ENCODE results near the gene CLMN.
"Not testable (repeated sequence)": the region's sequence is repeated elsewhere in the genome, so short reads cannot be mapped to it uniquely, and the experiment has no call there.

CLMN gene

GRCh38 chr14:95286645-95287044 lies 33.1 kb downstream of the CLMN start:
- DNase-seq = no peak

- DNase-seq = no peak
These were observed 34.1 kb downstream of the CLMN start for GRCh38 chr14:95285566-95285965.

- not testable (repeated sequence) for DNase-seq
These were observed 35.9 kb downstream of the CLMN start for GRCh38 chr14:95283802-95284201.

DNA sequence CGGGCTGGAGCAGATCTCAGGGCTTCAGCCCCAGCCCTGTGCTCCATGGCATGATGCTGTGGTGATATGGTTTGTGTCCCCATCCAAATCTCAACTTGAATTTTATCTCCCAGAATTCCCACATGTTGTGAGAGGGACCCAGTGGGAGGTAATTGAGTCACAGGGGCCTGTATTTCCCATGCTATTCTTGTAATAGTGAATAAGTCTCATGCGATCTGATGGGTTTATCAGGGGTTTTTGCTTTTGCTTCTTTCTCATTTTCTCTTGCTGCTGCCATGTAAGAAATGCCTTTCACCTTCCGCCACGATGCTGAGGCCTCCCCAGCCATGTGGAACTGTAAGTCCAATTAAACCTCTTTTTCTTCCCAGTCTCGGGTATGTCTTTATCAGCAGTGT lies 36.7 kb downstream of the CLMN start:
- DNase-seq = peak; percentile 35

DNA sequence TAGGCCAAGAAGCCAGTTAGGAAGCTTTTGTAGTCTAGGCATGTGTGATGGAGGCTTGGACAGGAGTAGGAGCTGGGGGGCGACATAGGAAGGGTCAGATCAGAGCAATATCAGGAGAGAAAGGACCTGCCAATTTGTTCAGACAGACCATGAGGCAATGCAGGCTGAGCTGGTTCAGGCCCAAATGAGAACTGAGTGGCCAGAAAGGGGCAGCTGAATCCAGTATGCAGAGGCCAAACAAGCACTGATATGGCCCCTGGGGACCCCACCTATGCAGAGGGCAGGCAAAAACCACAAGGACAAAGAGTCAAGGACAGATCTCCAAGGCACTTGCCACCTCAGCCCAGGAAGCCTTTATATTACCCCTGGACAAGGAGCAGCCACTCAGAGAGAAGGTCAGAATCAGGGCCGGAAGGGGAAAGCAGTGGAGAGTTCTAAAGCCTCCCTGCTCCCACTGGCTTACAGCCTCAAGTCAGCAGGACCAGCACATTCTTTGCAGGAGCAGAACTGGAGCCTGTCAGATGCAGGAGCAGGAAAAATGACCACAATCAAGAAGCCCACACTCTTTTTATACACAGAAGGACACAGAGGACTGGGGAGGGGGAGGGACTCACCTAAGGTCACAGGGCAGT lies 37.2 kb downstream of the CLMN start:
- no peak for DNase-seq

- no peak for DNase-seq
These were observed 38.0 kb downstream of the CLMN start for GRCh38 chr14:95281560-95282176.

DNA sequence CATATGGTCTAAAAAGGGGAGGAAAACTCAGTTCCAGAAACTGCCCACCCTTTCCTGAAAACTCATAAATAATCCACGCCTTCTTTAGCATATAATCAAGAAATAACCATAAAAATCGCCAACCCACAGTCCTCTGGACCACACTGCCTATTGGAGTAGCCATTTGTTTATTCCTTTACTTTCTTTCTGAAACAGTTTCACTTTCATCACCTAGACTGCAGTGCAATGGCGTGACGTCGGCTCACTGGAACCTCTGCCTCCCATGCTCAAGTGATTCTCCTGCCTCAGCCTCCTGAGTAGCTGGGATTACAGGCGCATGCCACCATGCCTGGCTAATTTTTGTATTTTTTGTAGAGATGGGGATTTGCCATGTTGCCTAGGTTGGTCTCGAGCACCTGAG lies 44.2 kb downstream of the CLMN start:
- no peak for DNase-seq

GRCh38 chr14:95274874-95275273 lies 44.8 kb downstream of the CLMN start:
- no peak for DNase-seq

GRCh38 chr14:95274279-95274678 lies 45.4 kb downstream of the CLMN start:
- no peak for DNase-seq

- DNase-seq = peak; percentile 87
These were observed 46.4 kb downstream of the CLMN start for GRCh38 chr14:95273001-95273978.

- no peak for DNase-seq
These were observed 47.7 kb downstream of the CLMN start for GRCh38 chr14:95272057-95272456.

GRCh38 chr14:95270203-95270602 lies 49.5 kb downstream of the CLMN start:
- no peak for DNase-seq

- DNase-seq = no peak
These were observed 50.2 kb downstream of the CLMN start for GRCh38 chr14:95269493-95269892.

GRCh38 chr14:95268350-95268749 lies 51.4 kb downstream of the CLMN start:
- no peak for DNase-seq

- no peak for DNase-seq
These were observed 52.4 kb downstream of the CLMN start for GRCh38 chr14:95267306-95267705.

- peak; percentile 90 for DNase-seq
These were observed 54.3 kb downstream of the CLMN start for GRCh38 chr14:95265106-95266094.

GRCh38 chr14:95264271-95264973 lies 55.3 kb downstream of the CLMN start:
- DNase-seq = no peak

- no peak for DNase-seq
These were observed 56.0 kb downstream of the CLMN start for GRCh38 chr14:95263527-95264231.

GRCh38 chr14:95262511-95262891 lies 57.2 kb downstream of the CLMN start:
- no peak for DNase-seq

DNA sequence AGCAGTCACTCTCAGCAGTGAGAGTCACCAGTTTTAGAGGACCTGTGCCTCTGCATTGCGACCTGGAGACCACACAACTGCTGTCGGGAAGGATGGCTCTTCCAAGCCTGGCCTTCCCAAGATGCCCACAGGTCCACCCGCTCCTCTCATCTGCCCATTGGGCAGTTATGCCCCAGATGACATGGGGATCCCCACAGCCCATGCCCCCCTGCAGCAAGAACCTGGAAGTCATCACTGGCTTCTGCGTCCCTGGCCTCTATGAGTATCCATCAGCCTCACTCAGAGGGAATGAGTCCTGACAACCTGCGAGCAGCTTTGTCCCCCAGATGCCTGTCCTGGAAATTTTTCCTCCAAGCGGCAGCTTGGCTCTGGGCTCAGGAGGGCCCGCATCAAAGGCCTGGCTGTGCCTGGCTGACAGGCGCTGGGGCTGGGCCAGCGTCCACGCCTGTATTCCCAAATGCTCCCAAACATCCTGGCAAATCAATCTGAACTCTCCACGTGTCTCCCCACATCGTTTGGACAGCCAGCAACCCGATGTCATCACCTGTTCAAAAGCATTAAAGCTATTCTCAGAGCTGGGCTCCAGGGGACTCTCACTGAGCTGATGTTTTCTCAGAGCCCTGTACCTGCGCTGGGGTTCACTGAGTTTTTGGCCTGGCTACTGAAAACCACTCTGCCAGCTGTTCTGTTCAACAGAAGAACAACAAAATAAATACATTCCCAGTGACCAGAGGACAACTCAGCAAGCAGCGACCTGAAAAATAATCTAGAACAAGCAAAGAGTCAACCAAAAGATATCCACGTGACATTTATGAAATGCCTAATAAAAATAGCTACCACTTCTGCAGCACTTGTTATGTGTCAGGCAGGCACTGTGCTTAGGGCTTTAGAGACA lies 57.8 kb downstream of the CLMN start:
- no peak for DNase-seq

Measured in fibroblast of skin of scalp (primary cell).